ENCODE results near the gene PPFIA3.

The PPFIA3 gene

DNA sequence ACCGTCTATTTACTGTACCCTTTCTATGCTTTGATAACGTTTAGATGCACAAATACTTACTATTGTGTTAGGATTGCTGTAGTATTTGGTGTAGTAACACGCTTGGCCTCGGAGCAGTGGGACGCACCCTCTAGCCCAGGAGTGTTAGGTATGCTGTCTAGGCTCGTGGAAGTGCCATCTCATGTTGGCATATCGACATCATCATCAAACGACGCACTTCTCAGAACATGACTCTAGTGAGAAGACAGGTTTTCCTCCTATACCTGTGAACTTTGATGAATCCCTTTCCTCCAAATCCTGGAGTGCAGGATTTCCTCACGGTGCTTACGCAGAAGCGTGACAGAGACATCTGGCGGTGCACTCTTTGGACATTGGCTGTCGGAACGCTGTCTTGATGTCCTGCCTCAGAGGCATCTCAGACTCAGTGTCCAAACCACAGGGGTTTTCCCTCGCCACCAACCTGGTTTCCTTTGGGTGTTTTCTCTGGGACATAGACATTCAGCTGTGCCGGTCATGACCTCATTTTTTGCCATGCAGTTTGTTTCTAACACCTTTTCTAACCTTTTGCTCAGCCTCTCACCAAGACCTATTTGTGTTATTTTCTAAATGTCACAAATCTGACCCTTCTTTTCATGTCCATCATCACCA is 27.8 kb upstream of the PPFIA3 start:
- H3K4me1 ChIP-seq, result peaks cover 3% of the 10 kb centered on the region; the same call in 1 of the 2 replicates
- DNase-seq (ENCODE audit: low spot score in 2 of 2), result no peak
- H3K27me3 ChIP-seq (ENCODE audit: low read depth), result no peaks in the 10 kb centered on the region
- no peak overlapping the region for H3K4me3 ChIP-seq
- no peaks in the 10 kb centered on the region for H3K9me3 ChIP-seq
- H3K36me3 ChIP-seq (replicated peaks), result peaks cover 92% of the 10 kb centered on the region
- in situ Hi-C loops (cut with MboI; ENCODE audit: low sequenced_read_pairs), result no loop called here

DNA sequence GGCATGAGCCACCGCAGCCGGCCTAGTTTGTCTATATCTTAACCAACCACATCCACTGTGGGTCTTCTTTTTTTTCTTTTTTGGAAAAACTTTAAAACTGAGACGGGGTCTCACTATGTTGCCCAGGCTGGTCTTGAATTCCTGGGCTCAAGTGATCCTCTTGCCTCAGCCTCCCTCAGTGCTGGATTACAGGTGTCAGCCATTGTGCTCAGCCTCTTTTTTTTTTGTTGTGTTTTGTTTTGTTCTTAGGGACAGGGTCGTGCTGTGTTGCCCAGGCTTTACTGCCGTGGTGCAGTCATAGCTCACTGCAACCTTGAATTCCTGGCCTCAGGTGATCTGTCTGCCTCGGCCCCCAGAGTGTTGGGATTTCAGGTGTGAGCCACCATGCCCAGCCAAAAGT is 26.7 kb upstream of the PPFIA3 start:
- Histone ChIP-seq H3K36me3 (replicated peaks) (peaks cover 93% of the 10 kb centered on the region), H3K4me3 (no peak overlapping the region), H3K9me3 (no peaks in the 10 kb centered on the region), H3K4me1 (no peaks in the 10 kb centered on the region), H3K27me3 (ENCODE audit: low read depth) (no peaks in the 10 kb centered on the region)
- no peak for DNase-seq (ENCODE audit: low spot score in 2 of 2)
- in situ Hi-C loops (cut with MboI; ENCODE audit: low sequenced_read_pairs), result no loop called here

DNA sequence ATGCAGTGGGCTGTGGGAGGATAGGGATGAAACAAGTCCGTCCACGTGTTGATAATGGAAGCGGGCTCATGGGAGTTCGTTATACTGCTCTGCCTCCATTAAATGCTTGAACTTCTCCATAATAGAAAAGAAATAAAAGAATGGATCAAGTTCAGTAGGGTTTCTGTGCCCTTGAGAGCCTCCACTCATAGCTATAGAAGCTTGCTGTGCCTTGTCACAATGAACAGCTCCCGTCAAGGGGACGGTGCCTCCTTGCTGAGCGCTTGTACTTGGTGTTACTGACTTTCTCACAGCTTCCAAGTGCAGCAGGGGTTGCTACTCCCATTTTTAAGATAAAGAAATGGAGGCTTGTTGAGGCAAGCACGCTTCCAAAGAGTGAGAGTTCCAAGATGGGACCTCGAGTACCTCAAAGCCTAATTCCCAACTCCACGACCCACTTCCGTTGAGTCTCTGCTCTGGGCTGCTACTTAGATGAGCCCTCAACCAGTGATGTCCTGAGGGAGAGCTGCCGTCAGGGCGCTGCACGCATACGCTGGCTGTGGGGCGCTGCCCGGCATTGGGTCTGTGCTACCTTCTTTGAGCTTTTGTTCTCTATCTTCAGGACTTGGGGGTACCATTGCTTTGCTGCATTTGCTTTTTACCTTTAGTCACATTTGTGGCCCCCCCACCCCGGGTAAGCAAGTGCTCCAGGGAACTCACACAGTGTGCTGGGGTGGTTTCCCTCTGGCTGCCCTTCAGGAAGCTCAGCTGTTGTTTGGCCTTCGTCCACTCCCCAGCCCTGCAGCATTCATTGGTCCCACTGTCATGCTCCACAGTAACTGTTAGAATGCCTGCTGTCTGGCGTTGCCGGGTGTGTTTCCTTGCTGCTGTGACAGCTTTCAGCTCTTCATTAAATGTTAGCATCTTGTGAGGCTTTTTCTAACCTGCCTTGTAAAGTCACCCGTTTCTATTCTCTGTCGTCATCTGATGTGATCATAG is 24.6 kb upstream of the PPFIA3 start:
- no peak overlapping the region for H3K4me3 ChIP-seq
- no peak for DNase-seq (ENCODE audit: low spot score in 2 of 2)
- H3K9me3 ChIP-seq, result no peaks in the 10 kb centered on the region
- in situ Hi-C loops (cut with MboI; ENCODE audit: low sequenced_read_pairs), result loop anchor here (5.0 kb wide), 1 partner anchor 113 kb away; no protein-coding TSS in a partner anchor
- no peaks in the 10 kb centered on the region for H3K27me3 ChIP-seq (ENCODE audit: low read depth)
- peaks cover 96% of the 10 kb centered on the region for H3K36me3 ChIP-seq (replicated peaks)
- H3K4me1 ChIP-seq, result no peaks in the 10 kb centered on the region

DNA sequence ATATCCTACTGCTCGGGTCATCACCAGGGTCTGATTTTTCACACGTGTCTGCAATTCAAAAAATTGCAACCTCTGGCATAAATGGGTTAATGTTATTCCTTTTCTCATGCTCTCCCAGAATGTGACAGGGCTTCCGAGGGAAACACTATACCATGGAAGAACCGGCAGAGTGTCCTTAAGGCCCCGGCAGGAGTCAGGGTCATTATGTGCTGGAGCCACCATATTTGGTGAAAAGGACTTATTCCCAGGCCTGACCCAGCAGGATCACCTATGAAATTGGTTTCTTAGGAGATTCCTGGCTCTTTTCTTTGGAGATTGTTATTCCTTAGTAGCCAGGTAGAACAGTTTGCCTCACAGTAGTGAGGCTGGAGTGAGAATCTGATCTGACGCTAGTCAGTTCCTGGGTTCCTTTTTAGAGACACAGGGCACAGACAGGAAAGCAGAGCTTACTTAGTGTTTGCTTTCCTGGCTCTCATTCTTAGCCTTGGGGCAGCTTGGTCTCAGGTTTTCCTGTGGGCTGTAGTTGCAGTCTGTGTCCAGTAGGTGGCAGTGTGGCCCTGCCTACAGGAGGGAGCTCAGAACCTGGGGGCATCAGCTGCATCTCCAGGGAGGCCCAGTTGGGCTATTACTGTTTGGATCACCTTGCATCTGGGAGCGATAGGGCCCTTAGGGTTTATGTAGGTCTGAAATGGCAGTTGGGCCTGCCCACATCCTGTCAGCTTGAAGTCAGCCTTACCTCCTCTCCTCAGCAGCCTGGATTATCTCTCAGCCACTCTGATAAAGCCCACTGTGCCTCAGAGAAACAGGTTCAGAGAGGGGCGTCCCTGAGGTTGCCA is 21.7 kb upstream of the PPFIA3 start:
- in situ Hi-C loops (cut with MboI; ENCODE audit: low sequenced_read_pairs), result loop anchor here (5.0 kb wide), 1 partner anchor 110 kb away; no protein-coding TSS in a partner anchor

DNA sequence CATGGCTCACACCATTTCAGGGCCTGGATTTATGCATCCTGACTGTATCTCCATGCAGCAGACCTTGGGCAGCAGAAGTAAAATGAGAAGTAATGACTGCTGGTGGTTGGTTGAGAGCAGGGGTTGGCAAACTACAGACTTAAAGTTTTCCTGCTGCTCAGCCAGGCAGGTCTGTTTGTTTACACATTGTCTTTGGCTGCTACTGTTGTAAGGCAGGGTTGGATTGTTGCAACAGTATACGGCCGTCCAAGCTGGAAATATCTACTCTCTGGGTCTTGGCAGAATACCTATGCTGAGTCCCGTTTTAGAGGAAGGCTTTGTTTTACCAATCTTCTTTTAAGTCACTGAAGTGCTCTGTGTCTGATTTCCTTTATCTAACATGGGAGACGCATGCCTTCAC is 20.5 kb upstream of the PPFIA3 start:
- no peak for DNase-seq (ENCODE audit: low spot score in 2 of 2)
- Histone ChIP-seq H3K27me3 (ENCODE audit: low read depth) (no peaks in the 10 kb centered on the region), H3K9me3 (no peaks in the 10 kb centered on the region), H3K36me3 (replicated peaks) (peaks cover 86% of the 10 kb centered on the region), H3K4me1 (no peaks in the 10 kb centered on the region), H3K4me3 (no peak overlapping the region)
- in situ Hi-C loops (cut with MboI; ENCODE audit: low sequenced_read_pairs), result loop anchor here (5.0 kb wide), 1 partner anchor 109 kb away; no protein-coding TSS in a partner anchor

More for the DNA sequence above, 21.7 kb upstream of the PPFIA3 start:
- Histone ChIP-seq H3K9me3 (no peaks in the 10 kb centered on the region), H3K36me3 (replicated peaks) (peaks cover 88% of the 10 kb centered on the region), H3K4me1 (no peaks in the 10 kb centered on the region), H3K27me3 (ENCODE audit: low read depth) (no peaks in the 10 kb centered on the region), H3K4me3 (no peak overlapping the region)
- peak; percentile 52 to 83 for DNase-seq (ENCODE audit: low spot score in 2 of 2)

DNA sequence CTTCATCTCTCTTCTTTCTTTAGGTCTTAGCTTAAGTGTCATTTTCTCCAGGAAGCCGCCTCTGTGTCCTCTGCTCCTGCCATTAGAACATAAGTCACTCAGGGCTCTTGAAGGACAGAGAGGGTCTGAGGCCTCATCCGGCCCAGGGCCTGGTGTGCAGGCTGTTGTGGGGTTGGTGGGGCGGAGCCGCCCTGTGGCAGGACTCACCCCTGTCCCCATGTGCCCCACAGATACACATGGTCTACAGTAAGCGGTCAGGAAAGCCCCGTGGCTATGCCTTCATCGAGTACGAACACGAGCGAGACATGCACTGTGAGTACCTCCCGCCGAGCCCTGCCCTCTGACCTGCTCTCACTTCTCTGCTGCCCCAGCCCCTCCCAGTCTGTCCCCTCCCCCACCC is 18.2 kb upstream of the PPFIA3 start:
- in situ Hi-C loops (cut with MboI; ENCODE audit: low sequenced_read_pairs), result no loop called here
- Histone ChIP-seq H3K27me3 (ENCODE audit: low read depth) (no peaks in the 10 kb centered on the region), H3K4me1 (no peaks in the 10 kb centered on the region), H3K9me3 (no peaks in the 10 kb centered on the region), H3K36me3 (replicated peaks) (peaks cover 90% of the 10 kb centered on the region), H3K4me3 (no peak overlapping the region)
- DNase-seq (ENCODE audit: low spot score in 2 of 2), result no peak

DNA sequence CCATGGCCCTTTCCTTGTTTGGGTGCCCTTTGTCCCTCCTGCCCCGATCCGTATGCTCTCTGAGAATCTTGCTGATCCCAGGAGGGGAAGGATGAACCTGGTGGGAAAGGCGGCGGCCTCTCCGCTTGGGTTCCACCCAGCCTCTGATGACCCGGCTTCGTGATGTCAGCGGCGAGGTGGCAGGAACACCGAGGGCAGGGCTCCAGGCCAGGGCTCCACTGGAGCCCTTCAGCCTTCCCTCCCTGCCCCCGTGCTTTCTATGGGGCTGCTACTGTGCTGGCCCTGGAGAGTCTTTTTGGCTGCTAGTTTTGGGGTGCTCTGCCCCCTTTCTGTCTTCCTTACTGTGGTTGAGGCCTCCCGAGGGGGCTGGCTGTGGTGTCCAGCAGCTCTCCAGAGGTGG is 17.0 kb upstream of the PPFIA3 start:
- H3K27me3 ChIP-seq (ENCODE audit: low read depth), result no peaks in the 10 kb centered on the region
- in situ Hi-C loops (cut with MboI; ENCODE audit: low sequenced_read_pairs), result no loop called here
- DNase-seq (ENCODE audit: low spot score in 2 of 2), result no peak
- no peak overlapping the region for H3K4me3 ChIP-seq
- H3K4me1 ChIP-seq, result no peaks in the 10 kb centered on the region
- H3K36me3 ChIP-seq (replicated peaks), result peaks cover 90% of the 10 kb centered on the region
- no peaks in the 10 kb centered on the region for H3K9me3 ChIP-seq

DNA sequence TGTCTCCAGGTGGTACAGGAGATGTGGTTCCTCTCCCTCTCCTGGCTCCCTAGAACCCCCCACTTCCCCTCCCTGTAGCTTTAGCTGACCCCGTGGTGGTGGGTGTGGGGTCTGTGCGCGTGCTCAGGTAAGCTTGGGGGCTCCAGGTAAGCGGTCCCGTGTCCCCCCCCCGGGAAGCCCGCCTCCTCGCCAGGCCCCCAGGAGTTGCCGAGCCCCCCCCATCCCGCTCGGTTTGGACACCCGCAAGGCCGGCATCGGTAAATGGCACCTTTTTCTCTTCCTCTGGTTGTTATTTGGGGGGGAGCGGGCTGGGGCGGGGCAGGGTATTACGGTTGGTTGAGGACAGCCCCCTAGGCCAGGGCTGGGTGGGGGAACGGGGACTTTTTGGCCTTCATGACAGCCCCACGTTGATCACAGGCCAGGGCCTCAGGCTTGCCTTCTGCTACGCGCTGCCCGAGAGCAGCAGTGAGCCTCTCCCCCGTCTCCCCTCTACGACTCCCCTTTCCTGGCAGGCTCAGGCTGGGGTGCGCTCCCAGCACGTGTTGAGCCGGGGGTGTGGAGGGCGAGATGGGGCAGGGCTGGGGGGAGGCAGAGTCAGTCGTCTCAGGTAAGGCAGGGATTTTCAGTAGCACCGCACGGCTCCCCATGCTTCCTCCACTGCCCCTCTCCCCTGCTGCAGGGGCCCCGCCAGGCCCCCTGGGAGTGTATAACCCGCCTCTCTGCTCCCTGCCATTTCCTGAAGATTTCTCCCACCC is 15.8 kb upstream of the PPFIA3 start:
- no peaks in the 10 kb centered on the region for H3K27me3 ChIP-seq (ENCODE audit: low read depth)
- no peak overlapping the region for H3K4me3 ChIP-seq
- H3K4me1 ChIP-seq, result no peaks in the 10 kb centered on the region
- no peaks in the 10 kb centered on the region for H3K9me3 ChIP-seq
- in situ Hi-C loops (cut with MboI; ENCODE audit: low sequenced_read_pairs), result no loop called here
- peaks cover 90% of the 10 kb centered on the region for H3K36me3 ChIP-seq (replicated peaks)
- no peak for DNase-seq (ENCODE audit: low spot score in 2 of 2)

DNA sequence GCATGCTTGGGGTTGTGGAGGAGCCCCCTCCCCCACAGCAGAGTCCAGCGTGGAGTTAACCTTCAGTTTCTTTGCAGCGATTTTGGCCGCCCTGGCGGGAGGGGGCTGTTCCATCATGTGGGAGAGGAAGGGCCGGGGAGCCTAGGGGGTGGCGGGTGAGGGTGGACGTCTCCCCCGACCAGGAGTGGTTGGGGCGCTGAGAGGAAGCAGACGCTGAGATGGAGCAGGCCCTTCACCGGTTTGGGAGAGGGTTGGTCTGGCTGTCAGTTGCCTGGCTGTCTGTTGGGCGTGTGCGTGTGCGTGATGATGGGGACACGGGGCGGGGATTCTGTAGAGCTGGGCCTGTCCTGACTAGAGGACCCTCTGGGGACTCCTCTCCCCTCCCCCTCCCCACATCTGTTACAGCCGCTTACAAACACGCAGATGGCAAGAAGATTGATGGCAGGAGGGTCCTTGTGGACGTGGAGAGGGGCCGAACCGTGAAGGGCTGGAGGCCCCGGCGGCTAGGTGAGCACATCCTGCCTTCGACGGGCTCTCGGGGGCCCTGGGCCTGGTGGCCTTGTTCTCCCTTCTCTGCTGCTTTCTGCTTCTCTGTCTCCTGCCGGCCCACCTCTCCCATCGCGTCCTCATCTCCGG is 15.0 kb upstream of the PPFIA3 start:
- Histone ChIP-seq H3K36me3 (replicated peaks) (peaks cover 90% of the 10 kb centered on the region), H3K4me1 (no peaks in the 10 kb centered on the region), H3K27me3 (ENCODE audit: low read depth) (no peaks in the 10 kb centered on the region), H3K4me3 (no peak overlapping the region), H3K9me3 (no peaks in the 10 kb centered on the region)
- in situ Hi-C loops (cut with MboI; ENCODE audit: low sequenced_read_pairs), result no loop called here
- no peak for DNase-seq (ENCODE audit: low spot score in 2 of 2)

DNA sequence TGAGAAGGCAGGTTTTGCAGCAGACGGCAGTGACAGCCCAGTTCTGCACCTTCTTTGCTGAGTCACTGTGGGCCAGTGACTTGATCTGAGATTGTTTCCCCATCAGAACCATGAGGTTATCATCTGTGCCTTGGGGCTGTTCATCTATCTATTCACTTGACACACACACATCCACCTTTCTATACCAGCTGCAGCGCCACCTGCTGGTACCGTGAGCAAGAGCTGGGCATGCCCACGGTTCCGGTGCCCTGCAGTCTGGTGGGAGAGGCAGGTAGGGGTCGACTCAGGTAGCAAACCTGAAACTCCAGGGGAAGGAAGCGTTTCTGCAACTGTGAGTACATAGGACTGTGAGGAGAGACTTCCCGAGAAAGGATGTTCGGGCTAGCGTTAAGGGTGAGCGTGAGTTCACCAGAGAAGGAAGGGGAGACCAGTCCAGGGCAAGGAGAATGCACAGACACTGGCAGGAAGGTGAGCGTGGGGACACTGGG is 12.7 kb upstream of the PPFIA3 start:
- Histone ChIP-seq H3K9me3 (no peaks in the 10 kb centered on the region), H3K36me3 (replicated peaks) (peaks cover 73% of the 10 kb centered on the region), H3K4me3 (no peak overlapping the region), H3K4me1 (no peaks in the 10 kb centered on the region), H3K27me3 (ENCODE audit: low read depth) (no peaks in the 10 kb centered on the region)
- peak in 1 of 2 experiments; percentile 82 for DNase-seq (ENCODE audit: low spot score in 2 of 2)
- in situ Hi-C loops (cut with MboI; ENCODE audit: low sequenced_read_pairs), result no loop called here

DNA sequence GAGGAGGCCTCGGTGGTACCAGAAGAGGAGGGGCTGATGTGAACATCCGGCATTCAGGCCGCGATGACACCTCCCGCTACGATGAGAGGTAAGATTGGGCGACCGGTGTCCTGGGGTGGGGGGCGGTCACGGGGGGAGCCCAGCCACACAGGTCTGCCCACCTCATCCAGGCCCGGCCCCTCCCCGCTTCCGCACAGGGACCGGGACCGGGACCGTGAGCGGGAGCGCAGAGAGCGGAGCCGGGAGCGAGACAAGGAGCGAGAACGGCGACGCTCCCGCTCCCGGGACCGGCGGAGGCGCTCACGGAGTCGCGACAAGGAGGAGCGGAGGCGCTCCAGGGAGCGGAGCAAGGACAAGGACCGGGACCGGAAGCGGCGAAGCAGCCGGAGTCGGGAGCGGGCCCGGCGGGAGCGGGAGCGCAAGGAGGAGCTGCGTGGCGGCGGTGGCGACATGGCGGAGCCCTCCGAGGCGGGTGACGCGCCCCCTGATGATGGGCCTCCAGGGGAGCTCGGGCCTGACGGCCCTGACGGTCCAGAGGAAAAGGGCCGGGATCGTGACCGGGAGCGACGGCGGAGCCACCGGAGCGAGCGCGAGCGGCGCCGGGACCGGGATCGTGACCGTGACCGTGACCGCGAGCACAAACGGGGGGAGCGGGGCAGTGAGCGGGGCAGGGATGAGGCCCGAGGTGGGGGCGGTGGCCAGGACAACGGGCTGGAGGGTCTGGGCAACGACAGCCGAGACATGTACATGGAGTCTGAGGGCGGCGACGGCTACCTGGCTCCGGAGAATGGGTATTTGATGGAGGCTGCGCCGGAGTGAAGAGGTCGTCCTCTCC is 11.5 kb upstream of the PPFIA3 start:
- peaks cover 65% of the 10 kb centered on the region for H3K36me3 ChIP-seq (replicated peaks)
- in situ Hi-C loops (cut with MboI; ENCODE audit: low sequenced_read_pairs), result no loop called here
- H3K4me3 ChIP-seq, result no peak overlapping the region
- no peaks in the 10 kb centered on the region for H3K9me3 ChIP-seq
- H3K4me1 ChIP-seq, result no peaks in the 10 kb centered on the region
- no peak for DNase-seq (ENCODE audit: low spot score in 2 of 2)
- no peaks in the 10 kb centered on the region for H3K27me3 ChIP-seq (ENCODE audit: low read depth)

DNA sequence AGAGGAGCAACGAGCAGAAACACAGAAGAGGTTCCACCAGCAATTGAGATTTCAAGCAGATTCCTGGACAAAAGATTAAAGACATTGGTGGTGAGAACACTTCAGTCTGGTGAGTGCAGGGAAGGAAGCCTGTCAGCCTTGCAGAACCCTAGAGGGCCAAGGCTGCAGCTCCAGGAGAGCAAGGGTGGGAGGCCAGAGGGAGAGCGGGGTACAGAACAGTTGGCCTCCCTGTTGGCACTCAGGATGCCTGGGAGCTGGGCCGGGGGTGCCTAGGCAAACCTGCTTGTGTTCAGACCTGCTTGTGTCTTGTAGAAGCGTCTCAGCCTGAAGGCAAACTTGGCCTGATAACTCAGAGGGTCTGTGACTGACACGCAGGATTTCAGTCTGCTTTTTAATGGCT is 10.3 kb upstream of the PPFIA3 start:
- Histone ChIP-seq H3K4me1 (peaks cover 5% of the 10 kb centered on the region), H3K36me3 (replicated peaks) (peaks cover 56% of the 10 kb centered on the region), H3K4me3 (no peak overlapping the region), H3K9me3 (no peaks in the 10 kb centered on the region), H3K27me3 (ENCODE audit: low read depth) (no peaks in the 10 kb centered on the region)
- no peak for DNase-seq (ENCODE audit: low spot score in 2 of 2)
- in situ Hi-C loops (cut with MboI; ENCODE audit: low sequenced_read_pairs), result no loop called here
